ENCODE measurements around the gene PRDX1. TPM values are rescaled to one million over a fixed set of nuclear protein-coding genes. Genes with fewer than 3 reads are reported as not detected.

PRDX1 gene
- total and polyA plus RNA-seq, 2 of the 13 experiments (the other 11 are each of a cell fraction or from before 2014, with no cell fraction given): 761 to 1,898 TPM

GRCh38 chr1:45490626-45491486, 30.8 kb downstream of the PRDX1 start, which contains the start of gene TESK2 (continued):
- TF ChIP-seq HNRNPK (IDR thresholded peaks at IDR 0.05; ENCODE audit: low read depth, low read length, poor library complexity, severe bottlenecking) (no peak), ZNF382 (CRISPR knock-in tag; IDR thresholded peaks at IDR 0.05; ENCODE audit: borderline replicate concordance) (no peak), ZNF816 (CRISPR knock-in tag; IDR thresholded peaks at IDR 0.05; ENCODE audit: borderline replicate concordance) (no peak), HNRNPL (IDR thresholded peaks at IDR 0.05; ENCODE audit: low read depth, low read length) (peak; percentile 64; the same call in 1 of the 2 replicates), FOXO1 (CRISPR knock-in tag; IDR thresholded peaks at IDR 0.05) (no peak), ZC3H13 (CRISPR knock-in tag; IDR thresholded peaks at IDR 0.05) (peak; percentile 56; the same call in 1 of the 2 replicates), ZNF547 (CRISPR knock-in tag; IDR thresholded peaks at IDR 0.05) (no peak), ARHGAP35 (CRISPR knock-in tag; IDR thresholded peaks at IDR 0.05; ENCODE audit: borderline replicate concordance) (0 out of 2 replicates have a peak, but pooled peaks have one; percentile 35), ZNF251 (CRISPR knock-in tag; IDR thresholded peaks at IDR 0.05) (no peak), ZNF180 (CRISPR knock-in tag; IDR thresholded peaks at IDR 0.05; ENCODE audit: borderline replicate concordance, low read depth) (no peak), RBM22 (optimal IDR thresholded peaks at IDR 0.05; ENCODE audit: low read length) (no peak), RFX5 (IDR thresholded peaks at IDR 0.05; ENCODE audit: low read depth, low read length) (peak; percentile 51; the same call in 1 of the 2 replicates), NR2C2 (CRISPR knock-in tag; IDR thresholded peaks at IDR 0.05; ENCODE audit: borderline replicate concordance) (no peak), GABPA (IDR thresholded peaks at IDR 0.05; ENCODE audit: low read depth, low read length) (no peak), GABPA (CRISPR knock-in tag; IDR thresholded peaks at IDR 0.05; ENCODE audit: low read depth) (peak; percentile 73), ZSCAN20 (CRISPR knock-in tag; IDR thresholded peaks at IDR 0.05; ENCODE audit: borderline replicate concordance) (no peak), NFE2L1 (CRISPR knock-in tag; IDR thresholded peaks at IDR 0.05; ENCODE audit: borderline replicate concordance) (no peak), BORCS8-MEF2B (CRISPR knock-in tag; IDR thresholded peaks at IDR 0.05) (peak; percentile 85), ZNF124 (CRISPR knock-in tag; IDR thresholded peaks at IDR 0.05) (0 out of 2 replicates have a peak, but pooled peaks have one; percentile 28), MIXL1 (CRISPR knock-in tag; IDR thresholded peaks at IDR 0.05) (0 out of 2 replicates have a peak, but pooled peaks have one; percentile 43), ZNF83 (CRISPR knock-in tag; IDR thresholded peaks at IDR 0.05; ENCODE audit: borderline replicate concordance) (0 out of 2 replicates have a peak, but pooled peaks have one; percentile 13), PBX3 (CRISPR knock-in tag; IDR thresholded peaks at IDR 0.05; ENCODE audit: borderline replicate concordance) (no peak), ARID5B (CRISPR knock-in tag; IDR thresholded peaks at IDR 0.05) (no peak; the same call in 1 of the 2 replicates), SALL2 (CRISPR knock-in tag; IDR thresholded peaks at IDR 0.05) (peak; percentile 53)

All from HepG2 (cell line).